AG04449 (cell line): ENCODE data around the gene NIPAL1.

Experiments used
- CTCF ChIA-PET: fragments of 350-600 bp; formaldehyde crosslinking; extraction: SDS; loops from one replicate; lab custom pipeline; 2021; ENCODE audit warnings: antibody characterized with exemption; lab: Yijun Ruan, JAX
- POLR2A ChIA-PET: fragments of 400-600, 350-600 bp; formaldehyde crosslinking; extraction: SDS; loops from one replicate; lab custom pipeline; 2020; ENCODE audit warnings: antibody characterized with exemption, inconsistent platforms; lab: Yijun Ruan, JAX
- DNase-seq: peaks from one replicate; pipeline ENCODE4 v3.0.0-alpha.2; 2010; ENCODE audit warnings: low read depth, low spot score
- H3K4me3 ChIP-seq: 2 replicates; pipeline ENCODE4 v1.5.1; 2011; ENCODE audit warnings: low read depth, mild to moderate bottlenecking, control low read depth, low read length
- CTCF ChIP-seq: IDR thresholded peaks from one replicate; pipeline ENCODE4 v1.5.1; 2011; ENCODE audit warnings: mild to moderate bottlenecking, moderate library complexity, low read length, control low read depth, inconsistent platforms; ENCODE audit not compliant: insufficient read depth; ENCODE audit errors: missing control alignments

The NIPAL1 gene

GRCh38 chr4:48064349-48064748 is 47.8 kb downstream of the NIPAL1 start:
- ChIA-PET CTCF (interaction anchor here (0.8 to 1.0 kb wide), 2 partner anchors 27 to 62 kb away, joined by 3 read pairs; no protein-coding TSS in a partner anchor), POLR2A (no interaction called here)
- TF ChIP-seq CTCF = no peak
- no peak for DNase-seq
- H3K4me3 ChIP-seq = no peak overlapping the region

- DNase-seq = no peak
- H3K4me3 ChIP-seq = no peak overlapping the region
- ChIA-PET POLR2A (no interaction called here), CTCF (no interaction called here)
- no peak for TF ChIP-seq CTCF
These were observed 49.0 kb downstream of the NIPAL1 start for GRCh38 chr4:48065587-48066052.

GRCh38 chr4:48067536-48067935 is 51.0 kb downstream of the NIPAL1 start:
- POLR2A ChIA-PET = no interaction called here
- TF ChIP-seq CTCF = no peak
- no peak overlapping the region for H3K4me3 ChIP-seq
- CTCF ChIA-PET = no interaction called here
- DNase-seq = no peak

- H3K4me3 ChIP-seq = no peak overlapping the region
- CTCF ChIA-PET = no interaction called here
- POLR2A ChIA-PET = no interaction called here
- TF ChIP-seq CTCF = no peak
- DNase-seq = no peak
These were observed 51.6 kb downstream of the NIPAL1 start for GRCh38 chr4:48068182-48068581.

- no peak overlapping the region for H3K4me3 ChIP-seq
- DNase-seq = no peak
- TF ChIP-seq CTCF = no peak
- POLR2A ChIA-PET = no interaction called here
- CTCF ChIA-PET = no interaction called here
These were observed 52.5 kb downstream of the NIPAL1 start for GRCh38 chr4:48069026-48069425.

GRCh38 chr4:48071191-48071590 is 54.6 kb downstream of the NIPAL1 start:
- no peak overlapping the region for H3K4me3 ChIP-seq
- ChIA-PET POLR2A (no interaction called here), CTCF (no interaction called here)
- no peak for DNase-seq
- TF ChIP-seq CTCF = no peak
